OCI-LY7 (cell line): ENCODE data around the gene KDM4D. TPM values are rescaled to one million over a fixed set of nuclear protein-coding genes. Genes with fewer than 3 reads are reported as not detected.
"Not testable (repeated sequence)": the region's sequence is repeated elsewhere in the genome, so short reads cannot be mapped to it uniquely, and the experiment has no call there.

Experiments used
- BruUV-seq: library from RNA; stranded (reverse); fragments of 400-500 nt; replicated peaks from 2 replicates; lab custom pipeline; 2021; lab: Mats Ljungman, UMichigan
- CTCF ChIA-PET: fragments of 300-600 bp; sonication (Branson Sonifier 250); formaldehyde crosslinking; loops from one replicate; lab custom pipeline; 2022; ENCODE audit warnings: antibody characterized with exemption; ENCODE audit not compliant: unreplicated experiment; lab: Charles Lee
- POLR2A ChIA-PET: fragments of 300-600 bp; sonication (Branson Sonifier 250); formaldehyde crosslinking; loops from one replicate; lab custom pipeline; 2022; ENCODE audit warnings: antibody characterized with exemption; lab: Charles Lee
- DNase-seq: peaks from one replicate; pipeline ENCODE4 v3.0.0-alpha.2; 2015; ENCODE audit warnings: low spot score
- H2AFZ ChIP-seq: fragments of 200-600 bp; sonication (generic), shearing (Covaris generic); 2 replicates; pipeline ENCODE4 v1.6.1; 2014; ENCODE audit warnings: mild to moderate bottlenecking, antibody characterized with exemption, low read length, moderate library complexity
- H3K27ac ChIP-seq: fragments of 200-600 bp; sonication (generic); 2 replicates; pipeline ENCODE4 v1.5.1; 2014; ENCODE audit warnings: mixed run types, low read depth, mild to moderate bottlenecking, moderate library complexity, low read length, inconsistent platforms; ENCODE audit not compliant: poor library complexity, severe bottlenecking
- H3K36me3 ChIP-seq: fragments of 200-600 bp; sonication (generic); 2 replicates; pipeline ENCODE4 v1.6.1; 2014; ENCODE audit warnings: mild to moderate bottlenecking, antibody characterized with exemption, low read length, moderate library complexity, mixed read lengths; ENCODE audit not compliant: insufficient read depth
- H3K4me1 ChIP-seq: fragments of 200-600 bp; sonication (generic); 2 replicates; pipeline ENCODE4 v1.5.1; 2014; ENCODE audit warnings: mild to moderate bottlenecking, low read length; ENCODE audit not compliant: insufficient read depth, poor library complexity, severe bottlenecking
- H3K4me2 ChIP-seq: fragments of 200-600 bp; sonication (generic); 2 replicates; pipeline ENCODE4 v1.6.1; 2014; ENCODE audit warnings: mild to moderate bottlenecking, low read length
- H3K4me3 ChIP-seq: fragments of 200-600 bp; sonication (generic); 2 replicates; pipeline ENCODE4 v1.5.1; 2014; ENCODE audit warnings: mild to moderate bottlenecking, low read depth, low read length; ENCODE audit not compliant: poor library complexity, severe bottlenecking
- H3K79me2 ChIP-seq: fragments of 200-600 bp; sonication (generic); 2 replicates; pipeline ENCODE4 v1.6.1; 2016; ENCODE audit warnings: low read depth, mild to moderate bottlenecking, low read length, moderate library complexity, mixed read lengths; ENCODE audit not compliant: insufficient read depth
- H3K9me2 ChIP-seq: fragments of 200-600 bp; sonication (generic); 2 replicates; pipeline ENCODE4 v1.6.1; 2016; ENCODE audit warnings: mild to moderate bottlenecking, low read length, mixed read lengths; ENCODE audit not compliant: insufficient read depth
- H3K9me3 ChIP-seq: fragments of 200-600 bp; sonication (generic); 2 replicates; pipeline ENCODE4 v1.6.1; 2014; ENCODE audit warnings: mild to moderate bottlenecking, mixed run types, low read length, mixed read lengths
- H4K20me1 ChIP-seq: fragments of 200-600 bp; sonication (generic); 2 replicates; pipeline ENCODE4 v1.6.1; 2014; ENCODE audit warnings: mild to moderate bottlenecking, antibody characterized with exemption, low read length, moderate library complexity, mixed read lengths; ENCODE audit not compliant: insufficient read depth
- EZH2phosphoT487 ChIP-seq: fragments of 200-600 bp; sonication (generic); IDR thresholded peaks from 2 replicates; pipeline ENCODE4 v1.6.1; 2018; ENCODE audit warnings: low read depth, borderline replicate concordance, mild to moderate bottlenecking, mixed run types, antibody characterized with exemption, low read length, moderate library complexity, mixed read lengths
- intact Hi-C: fragments of 100-400 bp; cut with micrococcal nuclease; formaldehyde crosslinking; loops from one replicate; pipeline ENCODE4 v1.10.0; 2022; ENCODE audit not compliant: unreplicated experiment
- total RNA-seq, 2 experiments: library from RNA; depleted of rRNA in 1 of 2; stranded (reverse); fragments of >200 nt in 1 of 2; shearing (Covaris generic) in 1 of 2; gene quantifications; 2 replicates each; pipeline ENCODE4 v1.2.3, GENCODE V29; 2014 to 2022
- TF ChIP-seq, protein P1 (sequence below): fragments of 200-600 bp; sonication (generic); conservative IDR thresholded peaks from 2 replicates; pipeline ENCODE4 v1.5.1; 2014; ENCODE audit warnings: mild to moderate bottlenecking, antibody characterized with exemption, low read length, moderate library complexity, mixed read lengths

Gene KDM4D
- total RNA-seq, 2 experiments from 2014 or later: 1.0 to 1.6 TPM

DNA sequence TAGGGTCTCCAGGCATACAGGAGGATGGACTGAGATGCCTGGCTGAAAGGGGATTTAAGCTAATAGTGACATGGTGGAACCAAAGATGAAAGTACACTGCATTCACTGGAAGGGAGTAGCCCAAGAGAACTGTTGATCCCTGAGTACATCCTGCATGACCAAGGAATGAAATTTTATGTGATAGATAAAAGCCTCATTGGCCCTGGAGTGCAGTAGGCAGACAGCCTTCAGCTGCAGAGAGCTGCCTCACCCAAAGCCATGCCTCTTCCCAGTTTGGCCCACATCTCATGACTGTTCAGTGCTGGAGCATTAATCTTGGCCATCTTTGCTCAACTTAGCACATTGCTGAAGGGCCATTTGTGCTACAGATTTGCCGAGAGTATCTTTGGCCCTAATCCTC, 59.5 kb downstream of the KDM4D start:
- DNase-seq: no peak
- no peaks in the 10 kb centered on the region for H3K36me3 ChIP-seq
- no peak overlapping the region for H3K4me3 ChIP-seq
- no peaks in the 10 kb centered on the region for H3K9me2 ChIP-seq
- ChIA-PET POLR2A (no interaction called here), CTCF (no interaction called here)
- H3K4me1 ChIP-seq: no peaks in the 10 kb centered on the region
- no peak overlapping the region for H3K27ac ChIP-seq
- intact Hi-C loops: no loop called here
- no TSS peak for BruUV-seq
- no peak overlapping the region for H3K4me2 ChIP-seq
- no peak overlapping the region for H2AFZ ChIP-seq
- H3K9me3 ChIP-seq: no peaks in the 10 kb centered on the region
- TF ChIP-seq EZH2phosphoT487: no peak
- TF ChIP-seq, protein P1, sequence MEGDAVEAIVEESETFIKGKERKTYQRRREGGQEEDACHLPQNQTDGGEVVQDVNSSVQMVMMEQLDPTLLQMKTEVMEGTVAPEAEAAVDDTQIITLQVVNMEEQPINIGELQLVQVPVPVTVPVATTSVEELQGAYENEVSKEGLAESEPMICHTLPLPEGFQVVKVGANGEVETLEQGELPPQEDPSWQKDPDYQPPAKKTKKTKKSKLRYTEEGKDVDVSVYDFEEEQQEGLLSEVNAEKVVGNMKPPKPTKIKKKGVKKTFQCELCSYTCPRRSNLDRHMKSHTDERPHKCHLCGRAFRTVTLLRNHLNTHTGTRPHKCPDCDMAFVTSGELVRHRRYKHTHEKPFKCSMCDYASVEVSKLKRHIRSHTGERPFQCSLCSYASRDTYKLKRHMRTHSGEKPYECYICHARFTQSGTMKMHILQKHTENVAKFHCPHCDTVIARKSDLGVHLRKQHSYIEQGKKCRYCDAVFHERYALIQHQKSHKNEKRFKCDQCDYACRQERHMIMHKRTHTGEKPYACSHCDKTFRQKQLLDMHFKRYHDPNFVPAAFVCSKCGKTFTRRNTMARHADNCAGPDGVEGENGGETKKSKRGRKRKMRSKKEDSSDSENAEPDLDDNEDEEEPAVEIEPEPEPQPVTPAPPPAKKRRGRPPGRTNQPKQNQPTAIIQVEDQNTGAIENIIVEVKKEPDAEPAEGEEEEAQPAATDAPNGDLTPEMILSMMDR: no peak
- H3K79me2 ChIP-seq: no peaks in the 10 kb centered on the region
- no peaks in the 10 kb centered on the region for H4K20me1 ChIP-seq

DNA sequence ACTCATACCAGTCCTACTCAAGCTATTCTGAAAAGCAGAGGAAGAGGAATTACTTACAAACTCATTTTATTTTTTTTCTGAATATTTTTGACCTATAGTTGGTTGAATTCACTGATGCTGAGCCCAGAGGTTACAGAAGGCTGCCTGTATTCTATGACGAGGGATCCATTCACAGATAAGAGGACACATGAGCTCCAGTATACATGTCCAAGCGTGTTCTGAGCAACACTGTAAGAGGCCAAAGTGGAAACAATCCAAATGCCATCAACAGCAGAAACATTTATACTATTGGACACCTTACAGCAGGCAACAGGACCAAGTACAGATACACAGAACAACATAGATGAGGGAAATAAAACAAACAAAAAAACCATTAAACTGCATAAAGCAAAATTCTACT, 61.8 kb downstream of the KDM4D start:
- POLR2A ChIA-PET: interaction anchor here (0.6 kb wide), 1 partner anchor 1235 kb away, joined by 3 read pairs; no protein-coding TSS in a partner anchor
- Histone ChIP-seq H3K4me3 (no peak overlapping the region), H3K36me3 (no peaks in the 10 kb centered on the region), H3K9me2 (no peaks in the 10 kb centered on the region), H2AFZ (no peak overlapping the region), H3K4me1 (no peaks in the 10 kb centered on the region), H3K4me2 (no peak overlapping the region), H3K9me3 (no peaks in the 10 kb centered on the region), H3K79me2 (no peaks in the 10 kb centered on the region), H3K27ac (no peak overlapping the region), H4K20me1 (no peaks in the 10 kb centered on the region)
- CTCF ChIA-PET: no interaction called here
- no TSS peak for BruUV-seq
- DNase-seq: no peak
- intact Hi-C loops: no loop called here
- TF ChIP-seq EZH2phosphoT487: no peak
- TF ChIP-seq, protein P1: no peak

DNA sequence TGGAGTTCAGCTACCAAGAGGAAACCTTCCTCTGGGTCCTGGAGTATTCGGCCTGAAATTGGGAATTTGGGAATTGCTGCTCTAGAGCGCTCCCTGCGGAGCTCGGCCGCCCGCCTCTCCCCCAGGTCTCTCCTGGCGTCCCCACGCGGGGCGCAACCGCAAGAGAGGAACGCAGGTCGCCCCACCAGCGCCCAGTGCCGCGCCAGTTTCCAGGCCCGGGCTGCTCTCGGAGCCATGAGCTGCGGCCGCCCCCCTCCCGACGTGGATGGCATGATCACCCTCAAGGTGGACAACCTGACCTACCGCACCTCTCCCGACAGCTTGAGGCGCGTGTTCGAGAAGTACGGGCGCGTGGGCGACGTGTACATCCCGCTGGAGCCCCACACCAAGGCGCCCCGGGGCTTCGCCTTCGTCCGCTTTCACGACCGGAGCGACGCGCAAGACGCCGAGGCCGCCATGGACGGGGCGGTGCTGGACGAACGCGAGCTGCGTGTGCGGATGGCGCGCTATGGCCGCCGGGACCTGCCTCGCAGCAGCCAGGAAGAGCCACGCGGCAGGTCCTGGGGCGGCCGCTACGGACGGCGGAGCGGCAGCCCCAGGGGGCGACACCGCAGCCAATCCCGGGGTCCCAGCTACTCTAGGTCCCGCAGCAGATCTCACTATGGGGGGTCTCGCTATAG, 64.0 kb downstream of the KDM4D start:
- H3K4me3 ChIP-seq, H3K36me3 ChIP-seq, H2AFZ ChIP-seq, DNase-seq, POLR2A ChIA-PET, H3K9me2 ChIP-seq, H3K4me1 ChIP-seq, H3K79me2 ChIP-seq, H4K20me1 ChIP-seq, H3K4me2 ChIP-seq, BruUV-seq, intact Hi-C loops, CTCF ChIA-PET, H3K27ac ChIP-seq, H3K9me3 ChIP-seq: not testable (repeated sequence)
